ENCODE measurements around the gene HS6ST1.

HS6ST1 gene

GRCh38 chr2:128347701-128348539 is 29.3 kb upstream of the HS6ST1 start:
- DNase-seq (ENCODE audit: low spot score) = peak; percentile 85
- no peak overlapping the region for H3K4me3 ChIP-seq
- no peak for TF ChIP-seq CTCF (IDR thresholded peaks at IDR 0.05)
- peak overlapping the region; percentile 31 to 61 for H3K27ac ChIP-seq

- peak; percentile 66 for DNase-seq (ENCODE audit: low spot score)
- H3K4me3 ChIP-seq = no peak overlapping the region
- peak overlapping the region in 1 of 2 donors; percentile 61 for H3K27ac ChIP-seq
- TF ChIP-seq CTCF (IDR thresholded peaks at IDR 0.05) = no peak
These were observed 28.5 kb upstream of the HS6ST1 start for GRCh38 chr2:128347171-128347558.

- TF ChIP-seq CTCF (IDR thresholded peaks at IDR 0.05) = no peak
- no peak overlapping the region for H3K27ac ChIP-seq
These were observed 27.9 kb upstream of the HS6ST1 start for GRCh38 chr2:128346291-128347170.

GRCh38 chr2:128345436-128346165 is 26.9 kb upstream of the HS6ST1 start:
- Histone ChIP-seq H3K27ac (no peak overlapping the region), H3K4me3 (no peak overlapping the region)
- no peak for TF ChIP-seq CTCF (IDR thresholded peaks at IDR 0.05)
- peak; percentile 54 for DNase-seq (ENCODE audit: low spot score)

More at GRCh38 chr2:128346291-128347170, 27.9 kb upstream of the HS6ST1 start:
- H3K4me3 ChIP-seq = no peak overlapping the region
- peak; percentile 61 for DNase-seq (ENCODE audit: low spot score)

- Histone ChIP-seq H3K27ac (no peak overlapping the region), H3K4me3 (no peak overlapping the region)
- no peak for DNase-seq (ENCODE audit: low spot score)
- no peak for TF ChIP-seq CTCF (IDR thresholded peaks at IDR 0.05)
These were observed 25.4 kb upstream of the HS6ST1 start for GRCh38 chr2:128344101-128344500.

GRCh38 chr2:128343459-128343858 is 24.8 kb upstream of the HS6ST1 start:
- no peak for TF ChIP-seq CTCF (IDR thresholded peaks at IDR 0.05)
- no peak overlapping the region for H3K27ac ChIP-seq
- H3K4me3 ChIP-seq = no peak overlapping the region
- no peak for DNase-seq (ENCODE audit: low spot score)
